Measurements from ENCODE around the gene SAMMSON.
A peak's percentile ranks its signal among the peaks of the same experiment; 100 is the strongest.

SAMMSON gene

DNA sequence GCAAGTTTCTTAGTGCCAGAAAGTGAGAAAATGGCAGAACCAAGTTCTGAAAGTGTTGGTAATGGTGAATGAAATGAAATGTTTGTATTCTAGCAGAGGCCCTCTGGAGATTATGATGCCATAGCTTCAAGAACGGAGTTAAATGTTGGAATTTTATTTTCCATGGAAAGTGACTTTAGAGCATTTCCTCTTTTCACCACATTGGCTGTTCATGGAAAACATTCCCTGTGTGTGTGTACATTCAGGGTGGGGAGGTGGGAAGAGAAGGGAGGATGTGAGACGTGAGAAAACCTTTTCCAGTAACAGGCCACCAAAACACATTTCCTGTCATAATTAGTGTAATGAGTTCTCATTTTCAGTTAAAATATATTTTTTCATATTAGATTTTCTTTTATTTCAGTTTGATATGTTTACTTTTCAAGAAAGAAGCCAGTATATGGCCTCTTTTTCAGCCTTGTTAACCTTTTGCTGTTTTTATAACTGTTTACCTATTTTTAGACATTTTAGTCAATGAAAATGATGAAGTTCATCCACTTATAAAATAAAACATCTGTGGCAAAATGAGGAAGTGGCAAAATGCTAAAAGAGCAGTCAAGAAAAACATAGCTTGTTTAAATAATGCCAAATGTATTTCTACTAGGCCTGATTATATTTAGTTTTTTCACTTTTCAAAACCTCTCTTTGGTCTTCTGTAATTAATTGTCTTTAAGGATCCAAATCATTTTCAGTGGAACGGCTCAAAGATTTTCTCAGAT is 21.6 kb downstream of the SAMMSON start:
- DNase-seq, result no peak

DNA sequence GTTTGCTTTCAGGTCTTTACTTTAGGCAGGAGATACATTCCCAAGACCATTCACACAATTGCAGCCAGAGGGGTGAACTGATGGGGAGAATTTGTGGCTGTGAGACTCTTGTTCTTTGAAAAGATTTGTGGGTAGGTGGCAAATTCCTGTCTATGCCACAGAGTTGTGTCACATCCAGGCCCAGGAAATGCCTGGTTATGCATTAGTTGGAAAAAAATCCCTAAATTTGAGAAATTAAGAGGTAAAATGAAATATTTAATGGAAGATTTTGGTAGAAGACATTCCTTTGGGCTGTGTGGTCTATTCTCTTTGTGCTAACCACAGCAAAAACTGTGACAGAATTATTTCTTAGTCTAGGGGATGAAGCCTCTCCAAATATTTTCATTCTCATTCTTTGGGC is 28.8 kb downstream of the SAMMSON start:
- no peak for DNase-seq

DNA sequence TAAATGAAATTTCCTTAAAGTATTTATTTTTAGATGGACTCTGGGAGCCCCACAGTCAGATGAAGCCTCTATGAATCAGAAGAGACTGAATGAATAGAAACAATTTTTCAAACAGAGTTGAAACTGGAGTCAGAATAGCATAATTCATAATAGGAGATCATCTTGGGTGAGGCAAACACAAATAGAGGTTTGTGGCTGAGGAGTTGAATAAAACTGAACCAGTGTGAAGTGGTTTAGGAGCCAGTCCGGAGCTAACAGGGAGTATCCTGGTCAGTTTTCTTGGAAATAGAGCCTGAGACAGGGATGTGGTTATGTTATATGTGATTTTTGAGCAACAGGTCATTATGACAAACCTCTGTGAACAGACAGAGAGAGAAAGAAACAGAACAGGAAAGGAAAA is 39.2 kb downstream of the SAMMSON start:
- DNase-seq, result no peak

DNA sequence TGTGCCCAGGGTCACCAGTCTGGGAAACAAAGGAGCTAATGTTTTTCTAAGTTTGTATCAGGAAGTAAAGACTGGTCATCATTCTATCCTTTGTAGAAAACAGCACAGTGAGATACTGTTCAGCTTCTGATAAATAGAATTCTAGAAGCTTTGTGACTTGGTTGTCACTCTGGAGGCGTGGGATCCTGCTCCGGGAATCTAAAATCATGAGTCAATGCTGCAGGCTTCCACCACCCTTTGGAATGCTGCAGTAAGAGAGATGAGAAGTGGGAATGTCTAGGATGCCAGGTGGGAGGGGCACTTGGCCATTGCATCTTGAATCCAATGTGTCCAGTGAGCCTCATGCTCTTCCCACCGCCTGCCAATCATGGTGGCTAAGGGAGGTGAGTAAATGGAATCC is 40.9 kb downstream of the SAMMSON start:
- DNase-seq, result no peak

DNA sequence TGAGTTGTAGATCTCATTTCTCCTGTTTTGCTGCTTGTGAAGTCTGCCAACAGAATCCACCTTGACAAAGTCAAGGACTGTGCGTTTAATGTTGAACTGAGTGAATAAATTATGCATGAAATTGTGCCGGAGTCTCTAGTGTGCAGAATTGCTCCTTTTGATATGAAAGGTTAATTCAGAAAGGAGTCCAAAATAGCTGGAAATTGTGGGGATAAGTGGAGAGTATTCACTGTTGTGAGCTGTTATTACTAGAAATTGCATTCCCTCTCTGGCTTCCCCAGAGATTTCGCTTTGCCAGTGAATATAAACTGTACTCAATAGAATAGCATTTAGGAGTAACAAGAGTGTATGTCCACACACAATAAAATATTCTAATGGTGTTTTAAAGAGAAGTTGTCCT is 43.1 kb downstream of the SAMMSON start:
- no peak for DNase-seq

DNA sequence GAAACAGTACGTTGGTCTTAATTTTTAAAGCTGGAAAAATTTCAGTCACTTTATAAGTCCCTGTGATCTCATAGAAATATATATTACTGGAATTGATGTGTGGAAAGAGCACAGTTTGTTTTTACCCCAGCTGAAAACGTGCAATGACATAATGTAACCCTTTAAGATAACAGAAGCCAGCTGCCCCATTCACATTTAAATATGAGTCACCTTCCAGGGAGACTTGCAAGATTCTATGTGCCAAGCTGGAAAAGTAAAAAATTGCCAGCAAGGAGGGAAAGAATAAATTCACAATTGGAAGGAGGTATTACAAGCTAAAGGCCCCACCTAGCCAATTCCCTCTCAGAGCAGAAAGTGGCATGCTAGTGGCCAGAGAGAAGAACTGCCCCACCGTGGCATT is 50.2 kb downstream of the SAMMSON start:
- DNase-seq, result no peak

DNA sequence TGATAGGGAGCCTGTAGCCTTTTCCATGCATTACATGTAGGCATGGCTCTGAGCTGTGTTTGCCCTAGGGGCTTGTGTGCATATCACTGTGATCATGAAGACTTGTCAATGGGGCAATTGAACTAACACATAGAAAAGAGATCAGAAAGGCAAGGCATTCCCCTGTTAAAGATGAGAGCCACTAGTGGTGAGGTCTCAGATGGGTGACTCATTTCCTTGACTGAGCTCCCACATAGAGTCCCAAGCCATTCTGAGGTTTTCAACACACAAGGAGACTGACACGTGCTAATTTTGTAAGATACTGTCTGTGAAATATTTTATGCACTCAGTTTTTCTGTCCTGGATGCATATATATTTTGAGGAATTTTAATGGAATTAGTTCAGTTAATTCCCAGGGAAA is 53.8 kb downstream of the SAMMSON start:
- peak; percentile 5 for DNase-seq

DNA sequence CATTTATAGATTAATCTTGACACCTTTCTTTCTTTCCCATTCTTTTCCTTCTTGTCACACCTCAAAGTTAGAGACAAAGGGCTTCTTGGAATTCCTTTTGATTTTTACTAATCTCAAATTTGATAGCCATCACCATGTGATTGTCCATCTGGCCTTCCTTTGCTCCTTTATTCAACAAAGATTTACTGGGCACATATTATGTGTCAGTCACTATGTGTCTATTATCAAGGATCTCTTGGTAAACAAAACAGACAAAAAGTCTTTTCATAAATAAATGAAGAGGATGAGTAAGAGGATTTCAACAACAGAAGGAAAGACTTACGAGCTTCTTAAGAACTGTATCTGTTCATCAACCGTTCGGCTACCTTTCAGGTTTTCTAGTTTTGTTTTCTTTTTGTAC is 56.5 kb downstream of the SAMMSON start:
- no peak for DNase-seq

DNA sequence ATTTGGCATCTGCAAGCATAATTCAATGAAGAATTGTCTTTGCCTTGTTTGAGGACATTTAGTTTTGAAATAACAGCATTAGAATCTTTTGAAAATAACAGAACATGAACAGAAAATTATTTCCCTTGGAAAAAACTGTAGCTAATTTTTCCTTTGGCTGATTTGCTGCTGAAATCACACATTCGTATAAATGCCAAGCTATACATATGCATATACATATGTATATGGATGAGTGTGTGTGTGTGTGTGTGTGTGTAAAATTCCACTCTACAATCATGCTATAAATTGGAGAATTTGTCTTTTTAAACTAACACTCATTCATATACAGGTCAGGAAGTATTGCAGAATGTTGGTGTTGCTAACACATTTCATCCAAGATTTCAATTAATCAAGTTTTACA is 57.9 kb downstream of the SAMMSON start:
- no peak for DNase-seq

DNA sequence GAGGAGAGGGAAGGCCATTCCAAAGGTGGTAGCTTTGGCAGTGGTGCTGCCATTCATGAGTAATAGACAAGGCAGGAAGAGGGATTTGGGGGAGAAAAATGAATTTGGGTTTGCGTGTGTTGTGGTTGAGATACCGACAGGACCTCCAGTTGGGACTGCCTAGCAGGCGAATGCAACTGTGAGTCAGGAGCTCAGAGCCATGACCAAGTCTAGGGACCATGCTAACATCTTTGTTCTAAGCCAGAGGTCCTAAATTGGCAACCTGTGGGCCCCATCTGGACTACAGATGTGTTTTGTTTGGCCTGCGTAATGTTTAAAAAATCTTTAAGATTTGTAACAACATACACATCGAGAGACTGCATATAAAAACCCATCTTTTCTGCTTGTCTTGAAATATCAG is 61.6 kb downstream of the SAMMSON start:
- DNase-seq, result no peak

DNA sequence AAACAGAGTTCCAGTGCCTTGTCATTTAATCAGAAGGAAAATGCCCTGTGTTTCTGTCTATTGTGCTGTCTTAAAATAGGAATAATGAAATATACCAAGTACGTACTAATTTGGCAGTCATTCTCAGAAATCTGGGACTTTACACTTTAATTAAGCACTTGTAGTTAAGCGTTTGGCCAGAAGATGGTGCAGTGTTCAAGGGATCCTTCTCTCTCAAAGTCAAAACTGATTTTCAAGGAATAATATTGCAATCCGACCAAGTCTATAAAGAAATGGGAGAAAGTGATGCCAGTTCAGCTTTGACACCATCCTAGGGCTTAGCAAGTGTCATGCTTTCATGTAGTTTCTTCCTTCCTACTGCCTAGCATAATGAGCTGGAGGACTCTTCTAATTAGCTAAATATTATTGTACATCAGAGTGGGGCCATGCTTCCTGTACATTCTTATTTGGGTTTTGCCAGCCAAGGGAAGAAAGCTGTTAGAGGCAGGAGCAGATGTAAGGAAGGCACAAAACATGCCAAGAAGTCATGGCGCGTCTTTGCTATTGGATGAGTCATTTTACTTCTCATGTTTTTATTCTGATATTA is 64.8 kb downstream of the SAMMSON start:
- no peak for DNase-seq

DNA sequence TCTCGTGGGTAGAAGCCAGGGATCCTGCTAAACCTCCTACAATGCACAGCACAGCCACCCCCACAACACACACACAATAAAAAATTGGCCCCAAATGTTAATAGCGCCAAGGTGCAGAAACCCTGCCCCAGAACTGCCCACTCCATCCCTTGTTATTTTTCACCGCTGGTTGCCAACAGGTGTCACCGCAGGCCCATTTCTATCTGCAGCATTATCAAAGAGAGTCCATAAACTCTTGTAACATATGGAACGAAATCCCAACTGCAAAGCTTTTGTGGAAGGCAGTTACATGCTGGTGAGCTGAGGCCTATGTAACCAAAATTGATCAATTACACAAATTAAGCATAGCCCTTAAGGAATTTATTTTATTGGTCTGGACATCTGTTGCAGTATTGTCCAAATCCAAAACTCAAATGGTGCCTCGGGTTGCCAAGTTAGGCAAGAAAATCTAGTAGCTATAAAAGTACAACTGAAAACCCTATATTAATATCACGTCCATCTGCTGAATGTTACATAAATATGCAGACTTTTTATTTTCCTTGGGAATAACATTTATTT is 66.2 kb downstream of the SAMMSON start:
- DNase-seq, result no peak

DNA sequence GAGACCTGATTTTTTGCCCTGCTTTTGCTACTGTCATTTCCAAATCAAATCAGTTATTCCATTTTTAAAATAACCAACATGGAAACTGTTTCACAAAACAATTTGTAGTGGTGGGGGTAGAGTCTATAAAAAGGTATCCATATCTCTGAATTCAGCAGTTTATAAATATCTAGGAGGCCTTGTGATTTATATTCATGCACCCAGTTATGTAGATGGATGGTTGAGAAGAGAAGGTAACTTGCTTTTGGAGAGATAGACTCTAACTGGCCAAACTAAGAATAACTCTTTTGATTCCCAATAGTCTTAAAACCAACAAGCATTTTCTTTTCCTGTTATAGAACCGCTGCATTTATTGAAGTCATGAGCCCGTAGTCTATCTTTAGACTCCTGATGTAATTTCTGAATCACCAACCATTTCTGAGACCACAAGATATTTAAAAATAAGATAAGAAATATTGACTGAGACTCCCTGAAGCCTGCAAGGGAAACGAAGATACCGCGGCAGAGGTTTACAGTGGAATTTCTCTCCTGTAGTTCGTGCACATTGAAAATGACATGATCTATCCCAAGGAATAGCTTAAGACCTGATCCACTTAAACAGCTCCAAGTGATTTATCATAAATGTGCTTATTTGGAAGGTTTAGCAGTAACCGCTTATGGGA is 68.5 kb downstream of the SAMMSON start:
- no peak for DNase-seq

DNA sequence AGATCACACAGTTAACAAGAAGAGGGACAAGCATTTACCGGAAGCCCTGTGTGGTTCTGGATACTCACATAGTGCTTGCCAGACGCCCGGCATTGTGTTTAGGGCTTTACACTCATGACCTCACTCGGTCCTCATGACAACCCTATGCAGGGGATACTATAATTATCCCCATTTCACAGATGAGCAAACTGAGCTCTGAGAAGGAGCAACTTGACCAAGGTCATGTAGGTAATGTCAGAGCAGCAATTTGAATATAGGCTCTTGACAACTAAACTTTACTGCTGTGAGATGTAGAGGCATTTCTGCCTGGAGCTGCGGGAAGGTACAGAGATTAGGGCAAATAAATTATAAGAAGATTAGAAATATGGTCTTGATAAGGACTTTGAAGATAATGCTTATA is 70.0 kb downstream of the SAMMSON start:
- no peak for DNase-seq

DNA sequence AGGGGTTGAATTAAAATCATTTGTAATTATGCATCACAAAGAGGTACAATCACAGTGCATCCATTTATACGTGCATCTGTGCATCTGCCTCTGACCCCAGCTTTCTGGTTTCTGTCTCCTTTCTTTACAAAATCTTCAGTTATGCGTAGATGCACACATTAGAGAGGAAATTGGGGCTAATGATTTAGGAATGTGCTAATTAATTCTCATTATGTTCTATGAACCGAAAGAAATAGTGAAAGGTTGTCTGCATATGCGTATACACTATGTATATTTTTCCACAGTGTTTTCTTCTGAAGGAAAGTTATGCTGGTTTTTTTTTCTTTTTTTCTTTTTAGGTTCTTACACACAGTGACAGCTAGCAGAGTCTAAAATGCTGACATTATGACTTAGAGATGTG is 71.6 kb downstream of the SAMMSON start:
- no peak for DNase-seq

DNA sequence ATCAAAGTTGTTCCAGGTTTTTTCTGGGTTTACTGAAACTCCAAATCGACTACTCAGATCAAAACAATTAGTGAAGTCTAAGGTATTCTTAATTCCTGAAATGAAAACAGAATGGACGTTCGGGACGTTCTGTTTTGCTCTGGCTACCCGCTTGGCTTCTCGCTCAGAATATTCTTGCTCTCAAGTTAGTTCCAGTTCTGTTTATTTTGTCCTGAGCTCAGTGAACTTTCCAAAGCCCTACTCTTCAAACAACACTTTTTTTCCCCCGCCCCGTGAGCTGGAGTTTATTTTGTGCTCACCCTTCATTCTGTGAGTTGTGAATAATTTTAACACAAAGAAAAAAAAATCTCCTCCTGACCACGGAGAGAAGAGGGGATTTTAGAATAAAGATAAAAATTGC is 72.6 kb downstream of the SAMMSON start:
- DNase-seq, result no peak

DNA sequence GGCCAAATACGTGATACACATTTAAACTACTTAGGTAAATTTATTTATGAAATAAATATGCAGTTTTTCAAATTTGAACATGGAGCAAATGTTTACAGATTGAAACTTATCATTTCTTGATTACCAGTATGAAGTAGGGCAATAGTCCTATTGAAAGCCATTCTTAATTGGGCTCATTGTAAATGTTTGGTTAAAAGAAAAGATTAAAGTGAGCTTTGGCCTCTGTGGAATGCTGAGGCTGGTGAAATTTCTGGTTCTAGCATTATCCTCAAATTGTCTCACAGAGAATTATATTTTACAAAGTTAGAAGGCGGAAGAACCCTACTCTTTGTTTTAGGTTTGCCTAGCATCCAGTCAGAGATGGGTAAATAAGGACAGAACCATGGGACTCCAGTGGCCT is 73.2 kb downstream of the SAMMSON start:
- no peak for DNase-seq

DNA sequence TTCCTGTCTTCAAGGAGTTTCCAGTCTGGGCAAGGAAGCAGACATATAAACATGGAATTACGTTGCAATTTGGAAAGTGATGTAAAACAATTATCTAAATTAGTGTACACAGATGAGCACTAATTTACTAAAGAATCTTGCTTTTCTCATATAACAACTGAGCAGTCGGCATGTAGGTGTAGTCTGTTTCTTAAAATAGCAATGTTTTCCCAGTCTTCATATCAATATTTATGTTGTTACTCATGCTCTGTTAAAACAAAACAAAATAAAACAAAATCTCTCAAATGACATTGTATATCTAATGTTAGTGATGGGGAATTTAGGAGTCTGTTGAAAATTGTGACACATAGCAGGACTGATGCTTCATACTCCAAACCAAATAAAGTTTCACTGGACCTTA is 75.6 kb downstream of the SAMMSON start:
- DNase-seq, result no peak

DNA sequence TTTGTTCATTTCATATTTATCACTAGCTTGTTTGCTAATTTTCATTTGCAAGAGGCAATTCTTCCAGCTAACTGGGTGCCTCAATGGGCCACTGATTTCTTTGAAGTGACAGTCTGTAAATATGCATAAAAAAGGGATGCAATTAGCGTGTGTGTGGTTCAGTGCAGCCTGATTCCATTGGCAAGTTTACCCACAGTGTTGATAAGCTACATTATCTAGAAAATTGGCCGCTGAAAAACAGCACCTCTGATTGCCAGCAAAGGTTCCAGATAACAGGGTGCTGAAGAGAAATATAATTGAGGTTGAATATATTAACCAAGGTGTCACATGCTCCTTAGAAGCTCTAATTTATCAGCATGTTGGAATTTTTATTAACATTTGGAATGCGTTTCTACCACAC is 76.9 kb downstream of the SAMMSON start:
- DNase-seq, result no peak

DNA sequence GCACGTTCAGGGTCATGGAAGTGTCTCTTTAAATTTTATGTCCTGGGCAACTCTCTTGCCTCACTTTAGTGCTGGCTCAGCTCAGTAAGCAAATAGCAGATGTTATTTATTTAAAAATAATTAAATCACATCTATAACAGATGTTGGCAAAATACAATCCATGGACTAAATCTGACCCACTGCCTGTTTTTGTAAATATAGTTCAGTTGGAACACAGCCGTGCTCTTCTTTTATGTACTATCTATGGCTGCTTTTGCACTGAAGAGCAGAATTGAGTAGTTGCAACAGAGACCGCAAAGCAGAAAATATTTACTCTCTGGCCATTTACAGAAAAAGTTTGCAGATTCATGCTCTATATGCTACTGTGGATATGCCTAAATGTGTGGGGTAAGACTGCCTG is 79.2 kb downstream of the SAMMSON start:
- DNase-seq, result no peak

DNA sequence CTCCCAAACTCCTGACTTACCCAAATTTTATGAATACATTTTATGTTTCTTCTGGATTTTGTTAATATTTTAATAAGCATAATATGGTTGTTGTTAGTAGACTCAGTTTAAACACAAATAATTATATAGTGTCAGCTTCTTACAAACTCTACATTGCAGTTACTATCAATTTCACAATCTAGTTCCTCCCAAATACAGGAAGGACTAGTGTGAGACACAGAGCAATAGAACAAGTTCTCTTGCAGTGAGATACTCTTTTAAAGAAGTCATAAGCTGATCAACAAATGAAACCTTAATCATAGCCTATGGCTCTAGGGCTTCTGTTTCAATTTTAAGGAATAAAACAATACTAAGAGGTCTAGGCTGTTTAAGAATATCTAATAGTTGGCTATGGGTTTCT is 86.1 kb downstream of the SAMMSON start:
- DNase-seq, result no peak

DNA sequence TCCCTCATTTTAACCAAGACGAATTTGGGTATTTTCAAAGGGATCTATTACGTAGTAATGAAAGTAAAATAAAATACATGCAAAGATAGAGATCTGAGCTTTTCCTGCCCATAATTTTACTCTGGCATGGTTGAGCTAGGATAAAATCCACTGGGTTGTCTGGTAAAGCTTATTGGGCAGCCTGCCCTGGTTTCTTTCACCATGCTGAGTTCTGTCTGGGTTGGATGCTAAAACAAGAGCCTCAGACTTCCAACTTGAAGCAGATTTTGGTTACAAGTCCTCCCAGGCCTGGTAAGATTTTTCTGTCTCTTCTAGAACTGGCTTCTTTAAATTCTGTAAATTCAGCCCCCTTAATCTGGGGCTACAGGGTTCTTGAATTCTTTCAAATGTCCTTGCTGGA is 86.8 kb downstream of the SAMMSON start:
- DNase-seq, result no peak

DNA sequence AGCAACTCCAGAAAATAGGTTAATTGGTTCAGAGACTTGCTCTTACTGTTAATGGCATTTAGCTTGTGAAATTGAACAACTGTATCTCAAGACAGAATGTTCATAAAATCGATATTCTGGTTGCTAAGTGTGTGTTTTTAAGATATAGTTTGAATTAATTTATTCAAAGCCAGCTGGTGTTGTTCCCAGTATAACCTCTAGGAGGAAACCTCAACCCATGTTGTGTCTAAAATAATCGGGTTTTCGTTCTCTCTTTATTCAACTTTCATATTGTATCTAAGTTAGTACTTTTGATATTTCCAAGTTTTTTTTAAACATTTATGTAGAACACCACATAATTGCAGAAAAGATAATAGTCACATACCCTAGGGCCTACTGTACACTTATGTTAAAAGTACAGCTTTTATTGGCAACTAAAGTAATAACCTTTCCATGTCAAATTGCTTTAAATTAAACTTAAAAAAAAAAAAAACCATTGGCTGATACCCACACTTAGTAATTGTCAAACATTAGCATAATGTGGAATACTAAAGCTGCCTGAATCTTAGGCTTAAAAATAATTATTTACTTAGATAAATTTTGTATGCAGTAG is 90.9 kb downstream of the SAMMSON start:
- DNase-seq, result no peak

DNA sequence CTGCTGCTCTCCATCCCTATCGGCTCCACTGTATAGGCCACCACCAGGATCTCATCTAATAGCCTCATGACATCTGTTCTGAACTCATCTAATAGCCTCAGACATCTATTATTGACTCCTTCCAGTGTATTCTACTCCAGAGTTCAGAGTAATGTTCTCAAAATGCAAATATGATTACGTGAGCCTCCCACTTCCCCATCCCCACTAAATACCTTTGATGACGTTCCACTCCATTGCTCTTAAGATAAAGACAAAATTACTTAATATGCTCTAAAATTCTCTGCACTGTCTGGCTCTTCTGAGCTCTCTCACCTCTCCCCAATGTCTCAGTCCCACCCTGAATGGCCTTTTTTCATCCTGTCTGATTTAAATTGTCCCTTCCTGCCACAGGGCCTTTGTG is 94.7 kb downstream of the SAMMSON start:
- DNase-seq, result no peak

Measured in GDM1 (cell line).